ENCODE results near the gene NT5DC1. TPM values are rescaled to one million over a fixed set of nuclear protein-coding genes. Genes with fewer than 3 reads are reported as not detected.

Gene NT5DC1
- total and polyA plus RNA-seq, 2 donors (not counting 1 experiment from before 2014, with no cell fraction given) = 26.4 to 54.8 TPM

GRCh38 chr6:116246089-116246488, 145.4 kb downstream of the NT5DC1 start:
- no CpG with 5 or more reads among the region's 4 CpGs for WGBS (ENCODE audit: insufficient coverage)

GRCh38 chr6:116247285-116247684, 146.6 kb downstream of the NT5DC1 start:
- no peak for ATAC-seq (ENCODE audit: low read depth)
- DNase-seq = no peak
- Mint-ChIP-seq H3K27ac (no peak overlapping the region), H3K4me3 (no peak overlapping the region), H3K9me3 (ENCODE audit: insufficient read depth) (no peaks in the 10 kb centered on the region), H3K27me3 (no peaks in the 10 kb centered on the region), H3K4me1 (peaks cover 35% of the 10 kb centered on the region)
- Histone ChIP-seq H2AFZ (ENCODE audit: insufficient read depth, low read depth, low read length, poor library complexity, severe bottlenecking) (no peak overlapping the region), H3K79me2 (ENCODE audit: control insufficient read depth, insufficient read depth, low read length) (peaks cover 14% of the 10 kb centered on the region), H3K36me3 (replicated peaks in 1 of 2; ENCODE audit: control extremely low read depth in 1 of 2, control insufficient read depth in 1 of 2, extremely low read depth in 1 of 2, insufficient read depth in 2 of 2, low read length in 1 of 2) (peaks cover 0 to 5% of the 10 kb centered on the region in 2 experiments), H4K20me1 (ENCODE audit: control insufficient read depth, insufficient read depth, low read length, poor library complexity, severe bottlenecking) (no peaks in the 10 kb centered on the region), H3K4me3 (ENCODE audit: control extremely low read depth in 1 of 5, extremely low read depth in 1 of 5, insufficient read depth in 1 of 5, low read depth in 2 of 5, low read length in 4 of 5) (no peak overlapping the region), H3K27me3 (replicated peaks in 1 of 4; ENCODE audit: control extremely low read depth in 1 of 4, control insufficient read depth in 3 of 4, insufficient read depth in 4 of 4, low read length in 3 of 4) (no peaks in the 10 kb centered on the region), H3K4me2 (replicated peaks; ENCODE audit: low read depth, low read length, poor library complexity, severe bottlenecking) (no peak overlapping the region), H3K9ac (ENCODE audit: low read length) (no peak overlapping the region), H3K9me3 (ENCODE audit: control extremely low read depth in 1 of 3, control insufficient read depth in 2 of 3, insufficient read depth in 1 of 3, low read length in 2 of 3) (no peaks in the 10 kb centered on the region), H3K4me1 (ENCODE audit: control insufficient read depth in 2 of 2, insufficient read depth in 2 of 2, low read length in 2 of 2) (peaks cover 15 to 18% of the 10 kb centered on the region in 2 donors), H3K27ac (ENCODE audit: low read length in 2 of 2) (no peak overlapping the region)
- ChIA-PET CTCF (interaction anchor here (1.1 kb wide), 1 partner anchor 286 kb away, joined by 3 read pairs; no protein-coding TSS in a partner anchor), POLR2A (no interaction called here)
- TF ChIP-seq CTCF (IDR thresholded peaks at IDR 0.05) = no peak
- no peak for TF ChIP-seq EZH2 (IDR thresholded peaks at IDR 0.05; ENCODE audit: borderline replicate concordance, insufficient read depth, low read depth, low read length, poor library complexity, severe bottlenecking)
- intact Hi-C loops (cut with micrococcal nuclease) = no loop called here

More at GRCh38 chr6:116246089-116246488, 145.4 kb downstream of the NT5DC1 start:
- Histone ChIP-seq H3K27ac (ENCODE audit: low read length in 2 of 2) (no peak overlapping the region), H2AFZ (ENCODE audit: insufficient read depth, low read depth, low read length, poor library complexity, severe bottlenecking) (no peak overlapping the region), H3K9ac (ENCODE audit: low read length) (no peak overlapping the region), H3K36me3 (replicated peaks in 1 of 2; ENCODE audit: control extremely low read depth in 1 of 2, control insufficient read depth in 1 of 2, extremely low read depth in 1 of 2, insufficient read depth in 2 of 2, low read length in 1 of 2) (peaks cover 0 to 5% of the 10 kb centered on the region in 2 experiments), H3K4me2 (replicated peaks; ENCODE audit: low read depth, low read length, poor library complexity, severe bottlenecking) (no peak overlapping the region), H3K9me3 (ENCODE audit: control extremely low read depth in 1 of 3, control insufficient read depth in 2 of 3, insufficient read depth in 1 of 3, low read length in 2 of 3) (no peaks in the 10 kb centered on the region), H4K20me1 (ENCODE audit: control insufficient read depth, insufficient read depth, low read length, poor library complexity, severe bottlenecking) (no peaks in the 10 kb centered on the region), H3K4me3 (ENCODE audit: control extremely low read depth in 1 of 5, extremely low read depth in 1 of 5, insufficient read depth in 1 of 5, low read depth in 2 of 5, low read length in 4 of 5) (no peak overlapping the region), H3K27me3 (replicated peaks in 1 of 4; ENCODE audit: control extremely low read depth in 1 of 4, control insufficient read depth in 3 of 4, insufficient read depth in 4 of 4, low read length in 3 of 4) (no peaks in the 10 kb centered on the region), H3K79me2 (ENCODE audit: control insufficient read depth, insufficient read depth, low read length) (peaks cover 5% of the 10 kb centered on the region), H3K4me1 (ENCODE audit: control insufficient read depth in 2 of 2, insufficient read depth in 2 of 2, low read length in 2 of 2) (peaks cover 6 to 8% of the 10 kb centered on the region in 2 donors)
- Mint-ChIP-seq H3K9me3 (ENCODE audit: insufficient read depth) (no peaks in the 10 kb centered on the region), H3K4me3 (no peak overlapping the region), H3K27ac (no peak overlapping the region), H3K27me3 (no peaks in the 10 kb centered on the region), H3K4me1 (peaks cover 25% of the 10 kb centered on the region)
- intact Hi-C loops (cut with micrococcal nuclease) = no loop called here
- ChIA-PET POLR2A (no interaction called here), CTCF (interaction anchor here (0.6 to 1.2 kb wide), 2 partner anchors 23 to 319 kb away, joined by 3 read pairs; no protein-coding TSS in a partner anchor)
- TF ChIP-seq EZH2 (IDR thresholded peaks at IDR 0.05; ENCODE audit: borderline replicate concordance, insufficient read depth, low read depth, low read length, poor library complexity, severe bottlenecking) (no peak), CTCF (IDR thresholded peaks at IDR 0.05) (no peak)
- ATAC-seq (ENCODE audit: low read depth) (no peak), DNase-seq (no peak)
